NCI-H1694 (cell line): ENCODE data around the gene LYL1.
A peak's percentile ranks its signal among the peaks of the same experiment; 100 is the strongest.

Experiments
- DNase-seq: peaks from one replicate; lab custom pipeline; 2025; lab: John Stamatoyannopoulos, UW

LYL1 gene

GRCh38 chr19:13073263-13073662, 29.4 kb downstream of the LYL1 start:
- no peak for DNase-seq

GRCh38 chr19:13072188-13072908, 30.3 kb downstream of the LYL1 start:
- DNase-seq, result peak; percentile 29

- peak; percentile 23 for DNase-seq
These were observed 31.0 kb downstream of the LYL1 start for GRCh38 chr19:13071444-13072187.

GRCh38 chr19:13070425-13071140, 32.1 kb downstream of the LYL1 start:
- no peak for DNase-seq

GRCh38 chr19:13069415-13070359, 33.0 kb downstream of the LYL1 start:
- DNase-seq, result no peak

- DNase-seq, result no peak
These were observed 34.4 kb downstream of the LYL1 start for GRCh38 chr19:13068085-13068846.

GRCh38 chr19:13066933-13067807, 35.5 kb downstream of the LYL1 start:
- no peak for DNase-seq

- DNase-seq, result no peak
These were observed 36.4 kb downstream of the LYL1 start for GRCh38 chr19:13066226-13066625.

- DNase-seq, result no peak
These were observed 38.6 kb downstream of the LYL1 start for GRCh38 chr19:13064092-13064489.

GRCh38 chr19:13063461-13064091, 39.1 kb downstream of the LYL1 start:
- no peak for DNase-seq

GRCh38 chr19:13062317-13062716, 40.3 kb downstream of the LYL1 start:
- DNase-seq, result no peak

- DNase-seq, result peak; percentile 43
These were observed 41.4 kb downstream of the LYL1 start for GRCh38 chr19:13060964-13061927.

- DNase-seq, result no peak
These were observed 42.3 kb downstream of the LYL1 start for GRCh38 chr19:13060233-13060963.

GRCh38 chr19:13058951-13059660, 43.6 kb downstream of the LYL1 start:
- no peak for DNase-seq

- DNase-seq, result no peak
These were observed 44.9 kb downstream of the LYL1 start for GRCh38 chr19:13057744-13058143.

GRCh38 chr19:13057147-13057572, 45.5 kb downstream of the LYL1 start:
- no peak for DNase-seq
